LNCaP clone FGC (cell line): ENCODE measurements around the gene LRRC47.

Source experiments
- DNase-seq: peaks from one replicate; pipeline ENCODE4 v3.0.0-alpha.2; 2011; ENCODE audit warnings: low read depth
- H3K4me3 ChIP-seq: 2 replicates; pipeline ENCODE4 v1.5.1; 2011; ENCODE audit warnings: mild to moderate bottlenecking, low read depth, low read length, control low read depth
- TF ChIP-seq, protein P1 (sequence below): IDR thresholded peaks from 2 replicates; pipeline ENCODE4 v1.5.1; 2012; ENCODE audit warnings: mild to moderate bottlenecking; ENCODE audit not compliant: control insufficient read depth, insufficient read depth; ENCODE audit errors: extremely low read depth

Gene LRRC47

DNA sequence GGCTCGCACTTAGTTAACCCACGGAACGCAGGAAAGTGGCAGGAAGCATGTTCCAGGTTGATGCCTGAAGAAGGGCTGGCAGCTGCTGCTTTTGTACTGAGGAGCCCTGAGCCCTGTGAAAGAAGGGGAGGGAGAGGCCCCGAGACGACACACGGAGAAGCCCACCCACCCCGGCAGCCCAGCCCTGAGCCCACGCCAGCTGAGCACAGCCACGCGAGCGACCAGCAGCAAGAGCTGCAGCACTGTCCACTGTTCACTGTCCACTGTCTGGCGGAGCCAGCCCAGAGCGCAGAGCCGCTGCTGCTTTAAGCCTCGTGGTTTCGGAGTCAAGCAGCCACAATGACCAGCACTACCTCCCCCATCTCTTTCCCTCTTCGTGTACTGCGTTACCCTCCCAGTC is 5.3 kb downstream of the LRRC47 start:
- no peak overlapping the region for H3K4me3 ChIP-seq
- TF ChIP-seq, protein P1, sequence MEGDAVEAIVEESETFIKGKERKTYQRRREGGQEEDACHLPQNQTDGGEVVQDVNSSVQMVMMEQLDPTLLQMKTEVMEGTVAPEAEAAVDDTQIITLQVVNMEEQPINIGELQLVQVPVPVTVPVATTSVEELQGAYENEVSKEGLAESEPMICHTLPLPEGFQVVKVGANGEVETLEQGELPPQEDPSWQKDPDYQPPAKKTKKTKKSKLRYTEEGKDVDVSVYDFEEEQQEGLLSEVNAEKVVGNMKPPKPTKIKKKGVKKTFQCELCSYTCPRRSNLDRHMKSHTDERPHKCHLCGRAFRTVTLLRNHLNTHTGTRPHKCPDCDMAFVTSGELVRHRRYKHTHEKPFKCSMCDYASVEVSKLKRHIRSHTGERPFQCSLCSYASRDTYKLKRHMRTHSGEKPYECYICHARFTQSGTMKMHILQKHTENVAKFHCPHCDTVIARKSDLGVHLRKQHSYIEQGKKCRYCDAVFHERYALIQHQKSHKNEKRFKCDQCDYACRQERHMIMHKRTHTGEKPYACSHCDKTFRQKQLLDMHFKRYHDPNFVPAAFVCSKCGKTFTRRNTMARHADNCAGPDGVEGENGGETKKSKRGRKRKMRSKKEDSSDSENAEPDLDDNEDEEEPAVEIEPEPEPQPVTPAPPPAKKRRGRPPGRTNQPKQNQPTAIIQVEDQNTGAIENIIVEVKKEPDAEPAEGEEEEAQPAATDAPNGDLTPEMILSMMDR: no peak
- DNase-seq: no peak

DNA sequence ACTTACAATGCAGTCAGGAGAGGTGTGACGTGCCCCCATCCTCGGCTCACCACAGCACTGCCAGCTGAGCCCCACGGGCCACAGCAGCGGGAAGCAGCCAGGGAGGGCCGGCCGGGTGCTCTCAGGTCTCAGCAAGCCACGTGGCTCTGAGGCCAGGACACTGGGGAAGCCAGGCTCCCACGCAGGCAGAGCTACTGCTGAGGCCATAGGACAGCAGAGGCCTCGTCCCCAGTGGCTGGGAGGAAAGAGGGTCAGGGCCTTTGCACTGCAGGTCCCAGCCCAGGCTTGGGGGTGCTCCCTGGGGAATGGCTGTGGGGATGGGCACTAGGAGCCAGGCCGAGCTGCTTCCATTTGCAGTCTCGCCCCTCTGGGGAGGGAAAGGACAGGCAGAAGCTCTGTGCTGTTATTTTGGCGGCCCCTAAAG is 5.8 kb downstream of the LRRC47 start:
- DNase-seq: no peak
- TF ChIP-seq, protein P1: no peak
- H3K4me3 ChIP-seq: no peak overlapping the region

DNA sequence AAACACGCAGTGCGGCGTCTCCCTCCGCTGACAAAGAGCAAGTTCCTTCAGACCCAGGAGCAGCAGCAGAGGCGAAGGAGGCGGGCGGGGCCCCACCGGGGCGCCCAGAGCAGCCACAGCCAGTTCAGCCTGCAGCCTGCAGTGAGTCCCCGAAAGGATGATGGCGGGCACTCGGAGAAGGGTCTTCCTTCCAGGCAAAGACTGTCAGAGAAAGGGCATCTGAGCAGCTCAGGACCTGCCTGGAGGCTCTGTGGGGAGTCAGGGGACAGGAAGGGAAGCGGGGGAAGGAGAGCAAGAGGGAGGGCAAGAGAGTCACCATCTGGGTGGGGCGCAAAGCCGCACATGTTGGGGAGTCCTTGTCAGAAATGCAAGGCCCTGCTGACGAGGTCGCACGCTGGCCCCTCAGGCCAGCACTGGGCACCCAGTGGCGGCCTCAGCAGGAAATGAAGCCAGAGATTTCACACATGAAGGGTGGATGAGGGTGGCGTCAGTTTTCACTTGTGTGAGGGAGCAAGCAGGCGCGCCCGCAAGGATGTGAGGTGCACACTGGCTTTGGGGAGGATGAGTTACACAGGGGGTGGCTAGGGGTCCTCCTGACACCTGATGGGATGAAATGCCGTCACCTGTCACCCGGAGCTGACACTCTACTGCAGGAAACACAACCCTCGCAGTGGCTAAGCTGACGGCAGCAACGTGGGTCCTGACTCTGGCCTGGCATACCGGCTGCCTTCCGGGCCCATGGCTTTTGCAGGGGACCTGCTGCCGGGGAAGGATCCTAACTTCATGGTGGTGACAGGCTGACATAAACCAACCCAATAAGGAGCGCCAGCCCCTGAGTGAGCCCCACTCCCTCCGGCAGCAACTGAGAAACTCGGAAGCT is 6.6 kb downstream of the LRRC47 start:
- DNase-seq: no peak
- H3K4me3 ChIP-seq: no peak overlapping the region
- TF ChIP-seq, protein P1: no peak

DNA sequence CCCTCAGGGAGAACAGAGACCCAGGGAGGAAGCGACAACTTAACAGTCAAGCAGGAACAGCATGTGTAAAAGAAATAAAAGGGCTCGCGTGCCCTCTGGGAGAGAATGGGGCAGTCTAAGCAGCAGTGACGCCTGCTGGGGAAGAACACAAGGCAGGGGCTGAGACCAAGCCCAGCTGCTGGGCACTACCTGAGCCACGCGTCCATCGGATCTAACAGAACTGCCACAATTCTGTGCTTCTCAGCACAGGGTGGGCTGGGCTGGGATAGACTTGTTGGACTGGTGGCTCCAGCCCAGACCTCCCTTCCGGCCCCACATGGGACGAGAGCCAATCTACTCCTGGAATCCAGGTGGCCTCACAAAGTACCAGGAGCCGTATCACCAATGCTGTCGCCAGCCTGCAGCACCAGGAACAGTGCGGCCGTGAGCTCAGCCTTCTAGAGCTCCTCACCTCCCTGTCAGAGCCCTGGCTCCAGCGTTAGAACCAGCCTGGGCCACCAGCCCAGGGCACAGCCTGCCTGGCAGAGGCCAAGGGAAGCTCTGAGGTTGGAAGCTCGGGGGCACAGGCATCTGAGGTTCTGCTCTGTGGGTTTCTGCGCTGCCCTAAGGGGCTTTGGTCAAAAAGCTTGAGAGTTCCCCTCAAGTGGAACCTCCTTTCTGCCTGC is 7.4 kb downstream of the LRRC47 start:
- TF ChIP-seq, protein P1: no peak
- no peak for DNase-seq
- H3K4me3 ChIP-seq: no peak overlapping the region

DNA sequence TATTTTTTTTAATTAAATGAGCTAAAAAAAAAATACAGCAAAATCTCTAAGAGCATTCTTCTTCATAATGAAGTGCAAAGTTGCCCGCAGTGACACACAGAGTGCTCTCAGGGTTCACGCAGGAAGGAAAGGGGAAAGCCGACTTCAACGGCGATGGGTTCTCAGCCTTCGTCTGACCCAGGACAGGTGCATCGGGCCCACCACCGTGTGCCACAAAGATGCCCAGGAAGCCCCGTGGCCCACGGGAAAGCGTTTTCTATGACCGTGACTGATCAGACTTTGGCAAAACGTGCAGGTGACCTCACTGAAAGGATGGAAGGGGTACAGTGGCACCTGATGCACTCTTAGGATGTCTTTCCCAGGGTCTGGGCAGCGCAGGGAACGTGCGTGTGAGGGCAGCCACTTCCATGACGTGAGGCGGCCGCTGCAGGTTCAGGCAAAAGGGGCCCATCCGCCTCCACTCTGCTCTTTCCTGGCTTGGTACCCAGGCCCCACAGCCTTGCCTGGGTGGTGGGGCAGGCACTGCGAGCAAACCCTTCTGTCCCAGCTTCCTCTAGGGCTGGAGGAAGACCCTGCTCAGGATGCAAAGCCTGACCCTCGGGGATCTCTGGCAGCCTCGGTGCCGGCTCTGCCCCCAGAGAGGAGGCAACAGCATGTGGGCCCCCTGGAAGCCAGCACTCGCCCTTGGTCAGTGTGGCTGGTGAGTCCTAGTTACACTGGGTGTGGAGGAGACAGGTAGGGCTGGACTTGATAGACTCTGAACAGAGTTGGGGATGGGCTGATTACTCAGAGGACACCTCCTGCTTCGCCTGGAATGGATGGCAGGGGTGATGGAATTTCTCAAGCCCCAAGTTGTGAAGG is 8.3 kb downstream of the LRRC47 start:
- DNase-seq: no peak
- H3K4me3 ChIP-seq: no peak overlapping the region
- TF ChIP-seq, protein P1: no peak

DNA sequence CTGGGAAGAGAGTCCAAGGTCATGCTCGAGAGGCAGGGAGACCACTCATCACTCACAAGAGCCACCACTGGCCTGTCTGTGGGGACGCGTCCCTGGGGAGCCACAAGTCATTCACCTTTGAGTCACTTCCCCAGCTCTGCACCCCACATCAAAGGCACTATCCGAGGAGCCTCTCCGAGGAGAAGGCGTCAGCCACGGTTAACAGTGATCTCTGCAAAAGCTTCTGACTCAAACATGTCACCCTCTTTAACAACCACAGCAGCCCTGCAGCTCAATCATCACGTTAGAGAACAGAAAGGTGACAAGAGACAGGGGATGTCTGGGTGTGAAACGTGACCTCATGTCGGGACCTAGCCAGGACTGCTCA is 9.0 kb downstream of the LRRC47 start:
- TF ChIP-seq, protein P1: no peak
- no peak overlapping the region for H3K4me3 ChIP-seq
- no peak for DNase-seq
